ENCODE measurements around the gene MAP7D1.
A peak's percentile ranks its signal among the peaks of the same experiment; 100 is the strongest.
"Not testable (repeated sequence)": the region's sequence is repeated elsewhere in the genome, so short reads cannot be mapped to it uniquely, and the experiment has no call there.

The MAP7D1 gene

GRCh38 chr1:36150296-36151133 is 5.4 kb upstream of the MAP7D1 start:
- Mint-ChIP-seq H3K9me3 (no peaks in the 10 kb centered on the region), H3K27ac (peak overlapping the region; percentile 97), H3K36me3 (ENCODE audit: low read depth) (peaks cover 26% of the 10 kb centered on the region), H3K4me3 (peak overlapping the region; percentile 95), H3K4me1 (ENCODE audit: low read depth) (peaks cover 75% of the 10 kb centered on the region), H3K27me3 (no peaks in the 10 kb centered on the region)
- intact Hi-C loops (cut with micrococcal nuclease) = no loop called here

- Mint-ChIP-seq H3K4me3 (peak overlapping the region; percentile 95), H3K27me3 (no peaks in the 10 kb centered on the region), H3K4me1 (ENCODE audit: low read depth) (peaks cover 75% of the 10 kb centered on the region), H3K9me3 (no peaks in the 10 kb centered on the region), H3K36me3 (ENCODE audit: low read depth) (peaks cover 32% of the 10 kb centered on the region), H3K27ac (peak overlapping the region; percentile 97)
- intact Hi-C loops (cut with micrococcal nuclease) = no loop called here
Observed at GRCh38 chr1:36151134-36151844, 4.7 kb upstream of the MAP7D1 start.

DNA sequence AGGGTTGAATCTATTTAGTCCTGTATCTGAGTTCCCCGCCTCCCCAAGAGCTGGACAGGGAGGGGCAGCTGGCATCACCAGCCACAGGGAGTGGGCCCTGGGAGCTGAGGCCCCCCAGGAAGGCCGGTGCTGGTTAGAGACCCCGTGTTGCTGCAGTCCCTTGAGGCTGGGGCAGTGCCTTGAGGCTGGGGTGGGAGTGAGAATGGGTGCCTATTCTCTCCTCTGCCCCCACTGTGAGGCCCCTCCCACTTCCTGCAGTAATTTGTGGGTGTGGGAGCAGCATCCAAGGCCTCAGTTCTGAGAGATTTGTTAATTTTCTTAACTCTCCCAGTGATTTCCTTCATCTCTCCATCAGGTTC is 4.1 kb upstream of the MAP7D1 start:
- H3K27me3 Mint-ChIP-seq = no peaks in the 10 kb centered on the region
- H3K36me3 Mint-ChIP-seq (ENCODE audit: low read depth) = peaks cover 35% of the 10 kb centered on the region
- peak overlapping the region; percentile 40 for H3K4me3 Mint-ChIP-seq
- intact Hi-C loops (cut with micrococcal nuclease) = no loop called here
- no peaks in the 10 kb centered on the region for H3K9me3 Mint-ChIP-seq
- H3K27ac Mint-ChIP-seq = peak overlapping the region; percentile 97
- peaks cover 71% of the 10 kb centered on the region for H3K4me1 Mint-ChIP-seq (ENCODE audit: low read depth)

- H3K4me1 Mint-ChIP-seq (ENCODE audit: low read depth) = peaks cover 72% of the 10 kb centered on the region
- H3K27ac Mint-ChIP-seq = peak overlapping the region; percentile 97
- H3K36me3 Mint-ChIP-seq (ENCODE audit: low read depth) = peaks cover 39% of the 10 kb centered on the region
- H3K4me3 Mint-ChIP-seq = no peak overlapping the region
- intact Hi-C loops (cut with micrococcal nuclease) = no loop called here
- H3K27me3 Mint-ChIP-seq = no peaks in the 10 kb centered on the region
- H3K9me3 Mint-ChIP-seq = no peaks in the 10 kb centered on the region
Observed at GRCh38 chr1:36153476-36153875, 2.5 kb upstream of the MAP7D1 start.

GRCh38 chr1:36154335-36154734 is 1.6 kb upstream of the MAP7D1 start:
- intact Hi-C loops (cut with micrococcal nuclease) = no loop called here
- H3K4me3 Mint-ChIP-seq = no peak overlapping the region
- H3K27me3 Mint-ChIP-seq = no peaks in the 10 kb centered on the region
- H3K36me3 Mint-ChIP-seq (ENCODE audit: low read depth) = peaks cover 39% of the 10 kb centered on the region
- peak overlapping the region; percentile 97 for H3K27ac Mint-ChIP-seq
- peaks cover 77% of the 10 kb centered on the region for H3K4me1 Mint-ChIP-seq (ENCODE audit: low read depth)
- no peaks in the 10 kb centered on the region for H3K9me3 Mint-ChIP-seq

GRCh38 chr1:36154765-36155407 is 1.1 kb upstream of the MAP7D1 start:
- intact Hi-C loops (cut with micrococcal nuclease) = no loop called here
- peak overlapping the region; percentile 86 for H3K4me3 Mint-ChIP-seq
- H3K9me3 Mint-ChIP-seq = no peaks in the 10 kb centered on the region
- H3K27me3 Mint-ChIP-seq = no peaks in the 10 kb centered on the region
- peak overlapping the region; percentile 97 for H3K27ac Mint-ChIP-seq
- peaks cover 41% of the 10 kb centered on the region for H3K36me3 Mint-ChIP-seq (ENCODE audit: low read depth)
- peaks cover 80% of the 10 kb centered on the region for H3K4me1 Mint-ChIP-seq (ENCODE audit: low read depth)

- intact Hi-C loops (cut with micrococcal nuclease) = no loop called here
- H3K4me1 Mint-ChIP-seq (ENCODE audit: low read depth) = peaks cover 80% of the 10 kb centered on the region
- no peaks in the 10 kb centered on the region for H3K27me3 Mint-ChIP-seq
- no peaks in the 10 kb centered on the region for H3K9me3 Mint-ChIP-seq
- peak overlapping the region; percentile 97 for H3K27ac Mint-ChIP-seq
- H3K4me3 Mint-ChIP-seq = peak overlapping the region; percentile 97
- H3K36me3 Mint-ChIP-seq (ENCODE audit: low read depth) = peaks cover 51% of the 10 kb centered on the region
Observed at GRCh38 chr1:36156329-36157114, 562 bp downstream of the MAP7D1 start.

GRCh38 chr1:36157115-36157903 is 1.3 kb downstream of the MAP7D1 start:
- Mint-ChIP-seq H3K36me3 (ENCODE audit: low read depth) (peaks cover 59% of the 10 kb centered on the region), H3K4me3 (peak overlapping the region; percentile 97), H3K9me3 (no peaks in the 10 kb centered on the region), H3K4me1 (ENCODE audit: low read depth) (peaks cover 80% of the 10 kb centered on the region), H3K27ac (peak overlapping the region; percentile 97), H3K27me3 (no peaks in the 10 kb centered on the region)
- intact Hi-C loops (cut with micrococcal nuclease) = no loop called here

- peak overlapping the region; percentile 97 for H3K4me3 Mint-ChIP-seq
- H3K27me3 Mint-ChIP-seq = no peaks in the 10 kb centered on the region
- H3K4me1 Mint-ChIP-seq (ENCODE audit: low read depth) = peaks cover 80% of the 10 kb centered on the region
Observed at GRCh38 chr1:36157973-36158826, 2.2 kb downstream of the MAP7D1 start.

GRCh38 chr1:36158827-36159252 is 2.9 kb downstream of the MAP7D1 start:
- peak overlapping the region; percentile 89 for H3K27ac Mint-ChIP-seq

More at GRCh38 chr1:36157973-36158826, 2.2 kb downstream of the MAP7D1 start:
- Mint-ChIP-seq H3K36me3 (ENCODE audit: low read depth) (peaks cover 60% of the 10 kb centered on the region), H3K9me3 (no peaks in the 10 kb centered on the region), H3K27ac (peak overlapping the region; percentile 97)
- intact Hi-C loops (cut with micrococcal nuclease) = no loop called here

GRCh38 chr1:36159614-36160387 is 3.8 kb downstream of the MAP7D1 start:
- peaks cover 8% of the 10 kb centered on the region for H3K9me3 Mint-ChIP-seq
- no peaks in the 10 kb centered on the region for H3K27me3 Mint-ChIP-seq
- intact Hi-C loops (cut with micrococcal nuclease) = no loop called here
- peaks cover 75% of the 10 kb centered on the region for H3K4me1 Mint-ChIP-seq (ENCODE audit: low read depth)
- peak overlapping the region; percentile 55 for H3K4me3 Mint-ChIP-seq
- peaks cover 68% of the 10 kb centered on the region for H3K36me3 Mint-ChIP-seq (ENCODE audit: low read depth)
- peak overlapping the region; percentile 89 for H3K27ac Mint-ChIP-seq

More at GRCh38 chr1:36158827-36159252, 2.9 kb downstream of the MAP7D1 start:
- H3K27me3 Mint-ChIP-seq; H3K4me3 Mint-ChIP-seq; H3K9me3 Mint-ChIP-seq; intact Hi-C loops (cut with micrococcal nuclease): not testable (repeated sequence)
- H3K4me1 Mint-ChIP-seq (ENCODE audit: low read depth) = peaks cover 75% of the 10 kb centered on the region
- peaks cover 60% of the 10 kb centered on the region for H3K36me3 Mint-ChIP-seq (ENCODE audit: low read depth)
